Measurements from ENCODE around the gene MCAM. TPM values are rescaled to one million over a fixed set of nuclear protein-coding genes. Genes with fewer than 3 reads are reported as not detected.

Gene MCAM
- total and polyA plus RNA-seq, 2 of the 8 experiments (the other 6 are each of a cell fraction or from before 2014, with no cell fraction given): 22.4 to 32.2 TPM

DNA sequence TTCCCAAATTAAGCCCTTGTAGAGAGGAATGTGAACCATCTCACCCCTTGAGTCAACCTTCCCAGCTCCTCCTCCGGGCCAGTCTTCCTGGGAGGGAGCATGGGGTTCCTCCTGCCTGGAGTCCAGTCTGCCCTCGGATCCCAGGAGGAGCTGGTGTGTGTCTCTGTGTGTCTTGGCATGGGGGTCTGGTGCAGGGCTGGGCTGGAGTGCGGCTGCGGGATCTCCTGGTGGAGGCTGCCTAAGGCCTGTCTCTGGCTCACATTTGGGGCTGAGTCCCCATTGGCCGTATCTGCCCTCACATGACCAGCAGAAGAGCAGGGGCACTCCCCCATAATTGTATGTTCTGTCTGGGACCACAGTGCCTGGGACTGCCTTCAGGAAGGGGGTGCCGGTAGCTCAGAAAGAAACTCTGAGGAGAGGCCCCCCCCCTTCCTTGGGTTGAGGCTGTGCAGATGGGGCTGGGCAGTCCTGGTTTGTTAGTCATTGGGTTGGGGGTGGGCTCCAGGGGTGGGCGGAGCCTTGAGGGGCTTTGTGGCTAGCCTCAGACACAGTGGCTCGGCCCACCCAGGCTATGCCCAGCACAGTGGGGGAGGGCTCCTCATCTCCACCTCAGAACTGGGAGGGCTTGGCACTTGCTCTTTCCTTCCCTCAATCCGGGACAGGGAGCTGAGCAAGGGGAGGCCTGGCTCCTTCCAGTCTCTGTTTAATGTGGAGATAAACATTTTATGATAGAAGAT is 20.8 kb upstream of the MCAM start:
- H3K9me3 ChIP-seq (ENCODE audit: insufficient read depth in 2 of 2, low read depth in 1 of 2, low read length in 1 of 2): no peaks in the 10 kb centered on the region
- peaks cover 0 to 6% (median 2%) of the 10 kb centered on the region in 4 experiments; a peak in 1 of 8 replicates for H3K36me3 ChIP-seq (ENCODE audit: control insufficient read depth in 2 of 4, insufficient read depth in 4 of 4, low read length in 3 of 4)
- peaks cover 12% of the 10 kb centered on the region for H3K79me1 ChIP-seq (ENCODE audit: low read depth, low read length)
- FAIRE-seq (peak; percentile 28), DNase-seq (ENCODE audit: low read depth in 1 of 2, low spot score in 2 of 2) (peak in 1 of 2 experiments; percentile 80)
- no peak overlapping the region for H3K9ac ChIP-seq (replicated peaks in 1 of 4; ENCODE audit: extremely low read depth in 1 of 4, low read depth in 3 of 4, low read length in 3 of 4)
- 32% methylated on average over 7 of the region's 9 CpGs; no CpG with 5 or more reads in 1 of the 2 experiments for WGBS, 2 experiments (ENCODE audit: extremely low coverage in 1 of 2, insufficient coverage in 1 of 2, insufficient read length in 1 of 2, insufficient replicate concordance in 2 of 2, low coverage in 1 of 2, low lambda C conversion rate in 2 of 2, missing lambda C conversion rate in 1 of 2)
- H3K56ac ChIP-seq (replicated peaks; ENCODE audit: insufficient read length, low read depth, low read length): no peak overlapping the region
- 0 out of 2 replicates have a peak overlapping the region, but pooled peaks have one; percentile 42 for H2BK12ac ChIP-seq (ENCODE audit: low read depth, low read length)
- peak overlapping the region; percentile 83; the same call in 1 of the 2 replicates for H2BK15ac ChIP-seq (ENCODE audit: low read length)
- H2AK5ac ChIP-seq (ENCODE audit: low read depth, low read length): no peak overlapping the region
- peak overlapping the region; percentile 13 for H3K4ac ChIP-seq (replicated peaks; ENCODE audit: insufficient read length, low read depth, low read length)
- peak overlapping the region; percentile 72 for H2BK120ac ChIP-seq (replicated peaks; ENCODE audit: low read depth, low read length)
- H3K18ac ChIP-seq (ENCODE audit: extremely low read depth, low read length): peak overlapping the region; percentile 88
- peaks cover 5 to 26% of the 10 kb centered on the region in 2 experiments; a peak in 3 of 4 replicates for H3K79me2 ChIP-seq (ENCODE audit: control insufficient read depth in 1 of 2, insufficient read depth in 2 of 2, low read length in 2 of 2)
- peak overlapping the region in 3 of 4 experiments; percentile 15 to 69 (median 30); a peak in 4 of 8 replicates for H3K4me3 ChIP-seq (ENCODE audit: extremely low read depth in 1 of 4, insufficient read depth in 2 of 4, low read depth in 3 of 4, low read length in 4 of 4)
- ChIA-PET POLR2A (ENCODE audit: partially characterized antibody) (interaction anchor here (0.9 to 3.4 kb wide), 20 partner anchors 10 to 253 kb away, joined by 3 to 29 read pairs (median 4); partner anchors contain the start of genes DPAGT1, HMBS and MCAM), CTCF (ENCODE audit: partially characterized antibody) (interaction anchor here (0.5 to 20.0 kb wide), 36 partner anchors 10 to 752 kb away, joined by 3 to 463 read pairs (median 4); partner anchors contain the start of genes CBL, MCAM, NLRX1 and USP2)
- peaks cover 5 to 38% (median 28%) of the 10 kb centered on the region in 4 experiments for H3K4me1 ChIP-seq (replicated peaks in 1 of 4; ENCODE audit: control insufficient read depth in 3 of 4, insufficient read depth in 4 of 4, low read length in 3 of 4)
- no peak overlapping the region; the same call in 1 of the 2 replicates for H2AFZ ChIP-seq (ENCODE audit: low read length)
- H3K27me3 ChIP-seq (replicated peaks in 1 of 4; ENCODE audit: control insufficient read depth in 3 of 4, extremely low read depth in 1 of 4, insufficient read depth in 3 of 4, low read length in 3 of 4): peaks cover 12 to 41% (median 33%) of the 10 kb centered on the region in 4 experiments
- peak overlapping the region; percentile 67 for H4K91ac ChIP-seq (replicated peaks; ENCODE audit: insufficient read length, low read length)
- peak overlapping the region; percentile 64; the same call in 1 of the 2 replicates for H3K27ac ChIP-seq (ENCODE audit: low read depth, low read length)
- H2BK5ac ChIP-seq (ENCODE audit: low read depth, low read length): peak overlapping the region; percentile 76
- H4K5ac ChIP-seq (ENCODE audit: insufficient read length, low read depth, low read length): peak overlapping the region; percentile 84
- peaks cover 20% of the 10 kb centered on the region; the same call in 1 of the 2 replicates for H3K23me2 ChIP-seq (ENCODE audit: low read depth, low read length)
- no peak overlapping the region for H2BK20ac ChIP-seq (ENCODE audit: low read length)
- H4K20me1 ChIP-seq (replicated peaks in 1 of 2; ENCODE audit: control insufficient read depth in 1 of 2, insufficient read depth in 2 of 2, low read length in 2 of 2): peaks cover 3 to 16% of the 10 kb centered on the region in 2 experiments
- H3K23ac ChIP-seq (ENCODE audit: insufficient read length): no peak overlapping the region
- peak overlapping the region; percentile 56 to 76 for H3K4me2 ChIP-seq (ENCODE audit: insufficient read depth in 1 of 2, low read depth in 2 of 2, low read length in 2 of 2)
- no peak overlapping the region for H3K14ac ChIP-seq (ENCODE audit: insufficient read length)
- peak overlapping the region; percentile 62; the same call in 1 of the 2 replicates for H4K8ac ChIP-seq (ENCODE audit: extremely low read depth, insufficient read depth, low read length)
- TF ChIP-seq, protein P1, sequence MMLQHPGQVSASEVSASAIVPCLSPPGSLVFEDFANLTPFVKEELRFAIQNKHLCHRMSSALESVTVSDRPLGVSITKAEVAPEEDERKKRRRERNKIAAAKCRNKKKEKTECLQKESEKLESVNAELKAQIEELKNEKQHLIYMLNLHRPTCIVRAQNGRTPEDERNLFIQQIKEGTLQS (IDR thresholded peaks at IDR 0.05; ENCODE audit: insufficient read depth, low read depth, low read length): 0 out of 2 replicates have a peak, but pooled peaks have one; percentile 20
